Fibroblast of the aortic adventitia (primary cell): ENCODE results near the gene ABCA12. TPM values are rescaled to one million over a fixed set of nuclear protein-coding genes. Genes with fewer than 3 reads are reported as not detected.

Experiments
- DNase-seq: peaks from one replicate; pipeline ENCODE4 v3.0.0-alpha.2; 2010; ENCODE audit warnings: low read depth
- H3K4me3 ChIP-seq: 2 replicates; pipeline ENCODE4 v1.5.1; 2011; ENCODE audit warnings: low read depth, mild to moderate bottlenecking, control low read depth, low read length, moderate library complexity
- total RNA-seq: library from RNA; depleted of rRNA; stranded (reverse); fragments of >200 nt; gene quantifications from 2 replicates; pipeline ENCODE4 v1.2.3, GENCODE V29; 2012; ENCODE audit warnings: low replicate concordance
- TF ChIP-seq, protein P1 (sequence below): IDR thresholded peaks from 2 replicates; pipeline ENCODE4 v1.5.1; 2011; ENCODE audit warnings: mild to moderate bottlenecking, low read length, control low read depth, inconsistent platforms; ENCODE audit not compliant: insufficient read depth

ABCA12 gene
- total RNA-seq, 1 donor = 0.09 TPM

DNA sequence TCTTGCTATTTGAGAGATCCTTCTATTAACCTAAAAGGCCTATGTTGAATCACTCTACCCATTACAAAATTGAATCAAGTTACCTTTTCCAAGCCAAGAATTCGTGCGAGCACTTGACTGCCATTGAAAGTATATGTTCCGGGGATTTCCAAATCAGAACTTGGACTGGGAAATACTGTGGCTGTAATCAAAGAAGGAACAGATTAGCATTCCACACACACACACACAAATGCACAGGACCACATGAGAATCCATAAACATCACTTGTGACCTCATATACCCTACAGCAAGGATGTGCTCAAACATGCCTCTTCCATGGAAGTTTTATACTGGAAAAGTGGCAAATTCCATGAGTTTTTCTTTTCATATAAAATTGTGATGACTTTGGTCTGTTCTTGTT lies 86.0 kb downstream of the ABCA12 start:
- H3K4me3 ChIP-seq = no peak overlapping the region
- TF ChIP-seq, protein P1, sequence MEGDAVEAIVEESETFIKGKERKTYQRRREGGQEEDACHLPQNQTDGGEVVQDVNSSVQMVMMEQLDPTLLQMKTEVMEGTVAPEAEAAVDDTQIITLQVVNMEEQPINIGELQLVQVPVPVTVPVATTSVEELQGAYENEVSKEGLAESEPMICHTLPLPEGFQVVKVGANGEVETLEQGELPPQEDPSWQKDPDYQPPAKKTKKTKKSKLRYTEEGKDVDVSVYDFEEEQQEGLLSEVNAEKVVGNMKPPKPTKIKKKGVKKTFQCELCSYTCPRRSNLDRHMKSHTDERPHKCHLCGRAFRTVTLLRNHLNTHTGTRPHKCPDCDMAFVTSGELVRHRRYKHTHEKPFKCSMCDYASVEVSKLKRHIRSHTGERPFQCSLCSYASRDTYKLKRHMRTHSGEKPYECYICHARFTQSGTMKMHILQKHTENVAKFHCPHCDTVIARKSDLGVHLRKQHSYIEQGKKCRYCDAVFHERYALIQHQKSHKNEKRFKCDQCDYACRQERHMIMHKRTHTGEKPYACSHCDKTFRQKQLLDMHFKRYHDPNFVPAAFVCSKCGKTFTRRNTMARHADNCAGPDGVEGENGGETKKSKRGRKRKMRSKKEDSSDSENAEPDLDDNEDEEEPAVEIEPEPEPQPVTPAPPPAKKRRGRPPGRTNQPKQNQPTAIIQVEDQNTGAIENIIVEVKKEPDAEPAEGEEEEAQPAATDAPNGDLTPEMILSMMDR = no peak
- no peak for DNase-seq

DNA sequence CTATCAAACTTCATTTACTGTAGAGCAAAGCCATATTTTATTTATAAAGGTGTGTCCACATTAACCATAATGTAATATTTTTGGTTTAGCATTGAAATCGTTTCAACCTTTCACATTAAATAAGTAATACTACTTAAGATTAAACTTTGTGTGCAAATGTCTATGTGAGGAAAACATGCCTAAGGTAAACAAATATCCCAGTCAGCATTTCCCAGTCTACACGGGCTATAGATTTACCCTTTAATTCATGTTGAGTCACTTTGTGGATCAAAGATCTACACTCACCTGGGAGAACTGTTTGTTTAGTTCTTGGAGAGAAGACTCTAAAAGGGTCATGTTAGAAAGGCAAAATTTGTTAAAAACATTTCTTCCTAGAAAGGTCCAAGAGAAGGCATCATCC lies 89.1 kb downstream of the ABCA12 start:
- no peak overlapping the region for H3K4me3 ChIP-seq
- TF ChIP-seq, protein P1 = no peak
- no peak for DNase-seq

DNA sequence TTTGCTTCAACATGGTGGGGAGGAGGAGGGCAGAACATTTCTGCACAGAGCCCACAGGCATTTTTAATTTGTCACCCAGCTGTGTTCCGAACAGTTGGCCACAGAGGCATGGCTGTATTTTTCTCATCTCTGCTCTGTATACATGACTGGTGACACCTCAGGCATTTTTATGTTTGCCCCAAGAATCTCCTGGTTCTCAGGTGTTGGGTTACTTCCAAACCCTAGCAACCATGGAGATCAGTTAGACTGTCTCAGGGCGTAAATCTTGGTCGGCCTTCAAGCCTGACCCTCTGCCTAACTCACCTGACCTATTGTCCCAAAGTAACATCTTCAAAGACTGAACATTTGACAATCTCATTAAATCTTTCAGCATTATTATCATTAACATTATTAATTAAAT lies 100.0 kb downstream of the ABCA12 start:
- TF ChIP-seq, protein P1 = no peak
- DNase-seq = no peak
- no peak overlapping the region for H3K4me3 ChIP-seq

DNA sequence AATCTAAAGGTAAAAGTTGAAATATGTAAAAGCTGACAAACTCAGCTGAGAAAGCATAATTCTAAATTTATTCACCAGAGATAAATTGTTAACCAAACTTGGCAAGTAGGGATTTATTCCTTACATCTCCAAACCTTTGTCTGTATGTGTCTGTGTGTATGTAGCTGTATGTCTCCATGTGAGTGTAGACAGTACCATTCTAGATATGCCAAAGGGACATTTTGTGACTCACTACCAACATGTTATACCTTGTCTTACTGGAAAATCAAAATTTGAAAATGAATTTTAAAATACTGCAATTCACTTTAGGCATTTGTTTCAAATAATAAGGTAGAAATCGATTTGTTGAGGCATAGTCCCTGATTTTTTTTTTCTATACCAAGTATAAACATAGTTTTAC lies 102.1 kb downstream of the ABCA12 start:
- TF ChIP-seq, protein P1 = no peak
- no peak for DNase-seq
- H3K4me3 ChIP-seq = no peak overlapping the region

DNA sequence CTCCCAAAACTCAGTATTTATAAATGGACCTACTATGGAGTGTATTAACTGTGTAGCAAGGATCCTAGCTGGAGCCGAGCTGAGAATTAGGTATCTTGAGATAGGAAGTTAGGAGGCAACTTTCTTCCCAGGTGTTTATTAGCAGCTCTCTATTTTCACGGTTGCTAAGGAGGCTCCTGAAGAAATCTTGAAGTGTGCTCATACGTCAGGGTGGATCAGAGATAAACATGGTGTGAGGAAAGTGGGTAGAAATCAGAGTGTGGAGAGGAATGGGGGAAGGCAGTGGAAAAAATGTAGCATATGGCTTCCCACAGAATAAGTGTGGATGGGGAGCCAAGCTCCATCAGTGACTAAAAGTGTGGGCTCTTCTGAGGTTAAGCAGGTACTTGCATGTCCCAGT lies 104.3 kb downstream of the ABCA12 start:
- no peak for DNase-seq
- H3K4me3 ChIP-seq = no peak overlapping the region
- TF ChIP-seq, protein P1 = no peak

DNA sequence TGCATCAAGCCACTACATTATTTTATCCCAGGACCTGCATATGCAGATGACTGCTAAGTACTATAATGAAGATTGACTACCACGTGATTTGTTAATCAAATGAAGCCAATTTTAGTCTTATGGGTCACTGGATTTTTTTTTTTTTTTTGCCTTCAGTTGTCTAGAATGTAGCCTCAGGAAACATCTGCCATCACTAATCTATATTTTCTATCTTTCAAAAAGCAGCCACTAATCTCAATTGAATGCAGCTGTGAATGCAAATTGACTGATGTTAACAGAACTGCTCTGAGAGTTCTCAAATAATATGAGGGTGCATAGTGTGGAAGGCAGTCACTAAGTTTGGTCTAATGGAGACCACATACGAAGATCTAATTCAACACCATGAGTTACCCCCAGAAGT lies 106.3 kb downstream of the ABCA12 start:
- DNase-seq = no peak
- TF ChIP-seq, protein P1 = no peak
- H3K4me3 ChIP-seq = no peak overlapping the region

DNA sequence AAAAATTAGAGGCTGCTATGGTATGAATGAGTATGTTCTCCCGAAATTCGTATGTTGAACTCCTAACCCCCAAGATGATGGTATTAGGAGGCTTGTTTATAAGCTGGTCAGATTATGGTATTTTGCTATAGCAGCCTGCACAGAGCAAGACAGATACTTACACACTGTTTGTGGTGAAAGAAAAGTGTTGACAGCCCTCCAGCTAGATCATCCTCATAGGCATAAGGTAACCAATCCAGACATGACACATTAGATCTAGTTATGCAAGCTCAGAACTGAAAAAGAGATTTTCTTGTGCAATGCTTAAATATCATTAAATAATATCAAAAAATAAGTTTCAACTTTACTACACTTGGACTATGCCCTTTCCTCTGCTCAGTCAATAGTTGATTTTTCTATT lies 107.1 kb downstream of the ABCA12 start:
- no peak for DNase-seq
- H3K4me3 ChIP-seq = no peak overlapping the region
- TF ChIP-seq, protein P1 = no peak
